HG03342 (cell line): ENCODE measurements around the gene BIRC7.
A peak's percentile ranks its signal among the peaks of the same experiment; 100 is the strongest.

Source experiments
- ATAC-seq: cut with Tn5 transposase; IDR thresholded peaks from one replicate; pipeline ENCODE4 v1.9.1; 2021; ENCODE audit warnings: mild to moderate bottlenecking, moderate library complexity; ENCODE audit not compliant: unreplicated experiment

BIRC7 gene

GRCh38 chr20:63261795-63262528 is 26.3 kb downstream of the BIRC7 start:
- ATAC-seq = no peak

- ATAC-seq = no peak
Measured at GRCh38 chr20:63262836-63263235, 27.1 kb downstream of the BIRC7 start.

- no peak for ATAC-seq
Measured at GRCh38 chr20:63264000-63264399, 28.3 kb downstream of the BIRC7 start.

- no peak for ATAC-seq
Measured at GRCh38 chr20:63264519-63264918, 28.8 kb downstream of the BIRC7 start.

GRCh38 chr20:63265891-63266515 is 30.3 kb downstream of the BIRC7 start:
- no peak for ATAC-seq

GRCh38 chr20:63267691-63268090 is 32.0 kb downstream of the BIRC7 start:
- ATAC-seq = no peak

- ATAC-seq = no peak
Measured at GRCh38 chr20:63268256-63268655, 32.6 kb downstream of the BIRC7 start.

GRCh38 chr20:63268671-63269439 is 33.1 kb downstream of the BIRC7 start:
- no peak for ATAC-seq

- ATAC-seq = no peak
Measured at GRCh38 chr20:63269724-63270123, 34.0 kb downstream of the BIRC7 start.

- no peak for ATAC-seq
Measured at GRCh38 chr20:63270606-63271325, 35.1 kb downstream of the BIRC7 start.

GRCh38 chr20:63272105-63273058 is 36.7 kb downstream of the BIRC7 start, which contains the start of gene ARFGAP1:
TSS of gene ARFGAP1 (plus strand) at chr20:63272813. CDS start at chr20:63275581, 2,768 bp downstream.
- peak; percentile 84 for ATAC-seq

GRCh38 chr20:63273059-63273579 is 37.4 kb downstream of the BIRC7 start:
- ATAC-seq = no peak

GRCh38 chr20:63273635-63274380 is 38.1 kb downstream of the BIRC7 start:
- ATAC-seq = no peak

GRCh38 chr20:63274381-63275228 is 38.9 kb downstream of the BIRC7 start:
- ATAC-seq = no peak

GRCh38 chr20:63275825-63276224 is 40.1 kb downstream of the BIRC7 start:
- ATAC-seq = no peak

- ATAC-seq = no peak
Measured at GRCh38 chr20:63276956-63277355, 41.3 kb downstream of the BIRC7 start.

- ATAC-seq = no peak
Measured at GRCh38 chr20:63277466-63278272, 42.0 kb downstream of the BIRC7 start.
